AG08396 (cell line): ENCODE data around the gene AGBL4.

Experiments used
- DNase-seq: peaks from one replicate; pipeline ENCODE4 v3.0.0; 2012; ENCODE audit warnings: low spot score, mixed read lengths

AGBL4 gene

DNA sequence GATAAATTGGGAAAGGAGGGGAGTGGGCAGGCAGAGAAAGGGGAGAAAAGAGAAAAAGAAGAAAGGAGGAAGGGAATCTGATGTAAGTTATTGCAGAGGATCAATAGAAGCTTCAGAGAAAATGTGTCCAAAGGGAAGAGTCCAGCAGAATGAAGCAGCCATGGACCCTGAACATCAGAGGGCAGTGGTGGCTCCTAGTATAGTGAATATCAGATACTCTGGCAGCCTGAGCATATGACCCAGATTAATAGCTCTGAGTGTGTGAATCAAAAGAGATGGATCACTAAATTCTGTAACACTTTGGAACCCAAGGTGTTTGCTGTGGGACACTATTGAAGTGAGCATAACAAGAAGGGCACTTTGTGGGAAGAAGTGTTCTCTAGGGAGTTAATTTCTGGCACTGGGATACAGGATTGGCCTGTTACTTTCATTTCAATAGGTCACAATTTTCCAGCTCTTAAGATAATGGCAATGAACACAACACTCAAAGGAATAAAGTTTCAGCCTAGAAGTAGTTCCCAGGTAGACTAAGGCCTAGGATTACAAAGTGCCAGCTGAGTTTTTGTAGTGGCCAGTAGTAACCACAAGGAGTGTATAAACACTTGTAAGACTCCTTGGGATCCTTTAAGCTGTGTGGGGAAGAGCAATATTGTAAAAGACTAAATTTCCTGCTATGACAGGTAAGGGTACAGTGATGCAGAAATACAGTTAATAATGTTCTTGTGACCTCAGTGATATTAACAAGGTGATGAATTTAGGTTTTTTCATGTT, 1082.6 kb downstream of the AGBL4 start:
- DNase-seq, result no peak

DNA sequence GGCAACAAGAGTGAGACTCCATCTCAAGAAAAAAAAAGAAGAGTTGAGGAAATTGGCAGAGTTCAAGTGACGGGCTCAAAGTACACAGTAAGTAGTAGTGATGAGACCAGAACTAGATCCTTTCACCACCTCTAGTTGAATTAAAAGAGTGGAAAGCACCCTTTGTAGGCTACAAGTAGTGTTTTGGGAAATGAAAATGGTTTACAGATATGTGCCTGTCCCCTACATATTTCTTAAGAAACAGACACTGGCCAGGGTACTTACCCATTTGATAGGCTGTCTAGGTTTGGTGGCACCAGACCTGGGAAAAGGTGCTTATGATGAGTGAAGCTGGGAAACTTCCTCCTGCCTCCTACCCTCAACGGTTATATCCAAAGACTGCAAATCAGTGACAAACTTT, 1083.4 kb downstream of the AGBL4 start:
- DNase-seq, result no peak

DNA sequence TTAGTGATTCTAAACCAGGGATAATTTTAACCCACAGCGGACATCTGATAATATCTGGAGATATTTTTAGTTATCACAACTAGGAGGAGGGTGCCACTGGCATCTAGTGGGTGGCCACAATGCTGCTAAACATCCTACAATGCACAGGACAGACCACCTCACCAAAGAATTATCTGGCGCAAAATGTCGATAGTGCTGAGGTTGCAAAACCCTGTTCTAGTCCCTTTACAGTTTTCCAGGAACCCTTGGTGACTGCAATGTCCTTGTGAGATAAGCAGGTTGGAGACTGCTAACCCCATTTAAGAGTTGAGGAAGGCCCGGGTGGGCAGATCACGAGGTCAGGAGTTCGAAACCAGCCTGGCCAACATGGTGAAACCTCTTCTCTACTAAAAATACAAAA, 1083.9 kb downstream of the AGBL4 start:
- no peak for DNase-seq

DNA sequence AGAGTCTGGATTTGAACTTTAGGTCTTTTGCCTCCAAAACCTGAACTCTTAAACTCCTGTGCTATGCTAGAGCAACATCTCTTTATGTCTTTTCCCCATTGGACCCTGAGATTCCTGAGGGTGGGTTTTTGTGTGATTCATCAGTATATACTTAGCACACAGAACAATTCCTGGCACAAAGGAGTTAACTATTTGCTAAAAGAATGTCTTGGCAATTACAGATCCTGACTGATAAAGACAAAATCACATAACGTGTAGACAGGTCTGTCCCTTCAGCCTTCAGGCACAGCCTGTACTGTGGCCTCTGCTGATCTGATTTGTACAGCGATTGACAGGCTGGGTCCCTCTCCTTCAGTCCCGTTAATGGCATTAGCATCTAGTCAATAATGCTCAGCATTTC, 1084.7 kb downstream of the AGBL4 start:
- no peak for DNase-seq

DNA sequence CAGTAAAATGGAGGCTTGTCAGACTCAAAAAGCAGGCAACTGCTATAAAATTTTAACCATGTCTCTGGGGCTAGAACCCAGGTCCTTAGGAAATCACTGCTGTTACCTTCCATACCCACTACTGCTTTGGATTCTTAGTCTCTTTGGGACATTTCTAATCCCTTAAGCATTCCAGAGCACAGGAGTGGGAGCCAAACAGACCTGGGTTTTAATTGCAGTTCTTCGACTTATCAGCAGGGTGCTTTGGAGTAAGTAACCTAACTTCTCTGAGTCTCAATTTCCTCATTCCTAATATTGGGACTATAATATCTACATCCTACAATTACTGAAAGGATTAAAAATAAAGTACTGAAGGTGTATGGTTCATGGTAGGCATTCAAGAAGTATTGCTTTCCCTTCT, 1086.0 kb downstream of the AGBL4 start:
- no peak for DNase-seq

DNA sequence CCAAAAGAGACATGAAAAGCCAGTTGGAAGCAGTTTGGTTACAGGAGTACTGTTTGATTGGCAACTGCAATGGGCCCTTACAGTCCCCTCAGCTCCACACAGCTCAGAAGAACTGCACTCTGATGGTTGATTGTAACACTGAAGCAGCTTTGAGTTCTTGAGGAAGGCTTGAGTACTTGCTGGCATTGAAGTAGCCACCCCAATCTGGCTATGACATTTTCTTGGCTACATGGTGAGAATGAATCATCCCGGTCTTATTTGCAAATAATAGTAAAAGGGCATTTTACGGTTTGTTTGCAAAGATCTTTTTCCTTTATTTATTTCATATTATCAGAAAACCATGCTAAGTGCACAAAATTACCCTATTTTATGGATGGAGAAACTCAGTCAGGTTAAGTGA, 1087.3 kb downstream of the AGBL4 start:
- no peak for DNase-seq

DNA sequence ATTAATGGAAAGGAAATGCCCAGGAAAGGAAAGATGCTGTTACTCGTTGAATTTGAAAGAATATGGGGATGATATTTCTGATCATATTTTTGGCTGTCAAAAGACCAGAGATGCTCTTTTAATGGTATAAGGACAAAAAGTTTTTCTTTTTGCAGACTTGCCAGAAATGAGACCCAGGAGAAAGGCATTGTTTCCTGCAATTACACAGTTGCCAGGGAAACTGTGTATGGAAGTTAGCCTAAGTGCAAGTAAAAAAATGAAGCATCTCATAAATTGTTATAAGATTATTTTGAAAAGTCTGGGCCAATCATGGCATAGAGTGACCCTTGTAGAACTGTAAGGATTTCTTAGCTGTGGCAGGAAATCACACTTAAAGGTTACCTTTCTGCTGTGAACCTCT, 1091.4 kb downstream of the AGBL4 start:
- DNase-seq, result no peak

DNA sequence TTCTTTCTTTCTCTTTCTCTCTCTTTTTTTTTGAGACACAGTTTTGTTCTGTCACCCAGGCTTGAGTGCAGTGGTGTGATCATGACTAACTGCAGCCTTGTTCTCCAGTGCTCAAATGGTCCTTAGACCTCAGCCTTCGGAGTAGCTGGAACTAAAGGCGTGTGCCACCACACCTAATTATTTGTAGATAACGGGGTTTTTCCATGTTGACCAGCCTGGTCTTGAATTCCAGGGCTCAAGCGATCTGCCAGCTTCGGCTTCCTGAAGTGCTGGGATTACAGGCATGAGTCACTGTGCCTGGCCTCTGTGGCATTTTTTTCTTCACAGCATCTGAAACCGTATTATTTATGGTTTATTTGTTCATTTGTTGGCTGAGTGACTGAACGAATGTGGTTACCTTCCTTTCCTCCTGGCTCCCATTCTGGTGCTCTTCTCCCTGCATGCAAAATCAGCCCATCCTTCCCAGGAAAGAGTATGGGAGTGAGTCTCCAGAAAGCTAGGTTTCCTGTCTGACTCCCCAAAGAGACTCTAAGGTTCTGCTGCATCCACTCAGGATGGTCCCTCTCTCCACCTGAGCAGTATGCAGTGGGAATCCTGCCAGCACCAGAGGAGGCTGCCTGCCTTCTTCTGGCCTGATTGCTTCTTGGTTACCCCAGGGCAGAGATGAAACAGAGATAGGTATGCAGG, 1092.1 kb downstream of the AGBL4 start:
- DNase-seq, result no peak

DNA sequence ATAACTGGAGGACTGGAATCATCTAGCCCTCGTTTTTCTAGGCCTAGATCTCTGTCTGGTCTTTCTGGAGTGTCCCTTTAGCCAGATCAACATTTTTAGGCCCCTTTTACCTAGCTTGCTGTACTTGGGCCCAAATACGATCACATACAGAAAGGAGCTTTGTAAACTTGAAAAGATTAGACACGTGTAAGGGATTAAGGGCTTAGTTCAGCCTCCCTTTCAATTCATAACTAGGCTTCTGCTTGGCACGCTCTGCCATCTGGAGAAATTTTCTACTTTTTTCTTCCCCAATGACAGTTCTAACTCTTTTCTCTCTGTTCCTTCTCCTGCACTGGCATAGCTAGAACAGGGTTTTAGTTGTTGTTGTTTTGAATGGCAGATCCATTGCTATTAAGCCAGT, 1093.7 kb downstream of the AGBL4 start:
- DNase-seq, result no peak

DNA sequence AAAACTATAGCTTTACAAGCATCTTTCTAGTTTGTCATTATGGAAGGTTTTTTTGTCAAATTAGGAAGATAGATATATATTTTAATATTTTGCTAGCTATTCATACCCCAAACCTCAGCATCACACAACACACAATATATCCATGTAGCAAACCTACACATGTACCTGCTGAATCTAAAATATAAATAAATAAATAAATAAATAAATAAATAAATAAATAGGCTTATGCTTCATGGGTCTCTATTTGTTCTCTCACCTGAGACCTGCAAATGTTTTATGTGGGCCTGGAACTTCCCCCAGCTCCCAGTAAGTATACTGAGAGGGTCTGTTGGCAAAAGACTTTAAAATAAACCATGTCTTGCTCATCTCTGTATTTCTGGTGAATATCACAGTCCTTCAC, 1099.7 kb downstream of the AGBL4 start:
- no peak for DNase-seq

DNA sequence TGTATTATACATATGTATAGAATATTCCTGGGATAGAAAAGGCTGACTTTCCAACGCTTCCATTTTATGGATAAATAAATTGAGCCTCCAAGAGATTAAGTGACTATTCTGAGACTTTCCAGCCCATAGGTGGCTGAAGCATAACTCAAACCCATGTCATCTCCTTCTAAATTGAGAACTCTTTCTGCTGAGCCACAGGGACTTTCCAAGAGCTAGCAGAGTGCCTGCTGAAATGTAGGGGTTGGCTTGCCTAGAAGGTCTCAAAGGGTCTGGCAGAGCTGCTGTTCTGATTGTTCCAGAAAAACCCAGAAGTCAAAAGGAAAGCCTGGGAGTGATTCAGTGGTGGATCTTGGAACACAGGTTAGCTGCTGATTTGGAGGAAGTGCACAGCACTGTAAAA, 1100.6 kb downstream of the AGBL4 start:
- DNase-seq, result no peak

DNA sequence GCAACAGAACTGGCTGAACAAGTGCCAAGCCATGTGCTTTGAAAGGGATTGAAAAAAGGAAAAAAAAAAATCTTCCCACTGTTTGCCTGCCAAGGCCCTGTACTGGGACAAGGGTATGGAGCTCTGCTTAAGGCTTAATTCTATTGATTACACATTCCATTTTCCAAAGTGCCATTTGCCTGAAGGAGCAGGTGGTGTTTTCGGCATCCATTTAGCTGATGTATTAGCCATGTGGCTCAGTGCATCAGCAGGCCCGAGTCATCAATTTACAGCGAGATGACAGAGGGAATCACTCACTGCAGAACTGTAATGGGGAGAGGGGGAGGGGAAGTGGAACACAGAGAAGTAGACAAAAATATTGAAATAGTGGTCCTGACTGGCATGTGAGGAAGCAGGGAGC, 1102.9 kb downstream of the AGBL4 start:
- DNase-seq, result no peak

DNA sequence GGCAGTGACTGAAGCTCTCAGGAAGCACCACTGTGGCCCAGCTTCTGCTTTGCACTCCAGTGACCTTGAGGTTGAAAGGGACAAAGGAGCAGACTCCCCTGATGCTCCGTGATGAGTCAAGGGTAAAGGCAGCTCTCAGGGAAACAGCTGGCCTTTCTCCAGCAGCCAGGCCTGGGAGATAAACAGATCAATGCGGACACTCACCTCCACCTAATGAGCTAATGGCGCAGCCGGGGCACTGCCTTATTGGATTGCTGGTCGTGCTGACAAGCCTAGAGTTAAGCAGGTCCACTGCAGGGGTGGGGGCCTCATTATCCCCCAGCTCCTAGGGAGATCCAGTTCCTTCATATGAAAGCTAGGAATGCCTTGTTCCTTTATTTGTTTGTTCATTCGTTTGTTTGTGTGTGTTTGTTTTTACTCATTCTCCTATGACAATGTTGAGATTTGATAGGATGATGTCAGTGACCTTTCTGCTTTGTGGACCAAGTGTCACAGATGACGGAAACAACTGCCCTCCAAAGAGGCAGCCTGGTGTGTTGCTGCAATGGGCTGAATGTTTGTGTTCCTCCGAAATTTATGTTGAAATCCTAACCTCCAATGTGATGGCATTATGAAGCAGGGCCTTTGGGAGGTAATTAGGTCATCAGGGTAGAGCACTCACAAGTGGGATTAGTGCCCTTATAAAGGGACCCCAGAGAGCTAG, 1105.7 kb downstream of the AGBL4 start:
- no peak for DNase-seq

DNA sequence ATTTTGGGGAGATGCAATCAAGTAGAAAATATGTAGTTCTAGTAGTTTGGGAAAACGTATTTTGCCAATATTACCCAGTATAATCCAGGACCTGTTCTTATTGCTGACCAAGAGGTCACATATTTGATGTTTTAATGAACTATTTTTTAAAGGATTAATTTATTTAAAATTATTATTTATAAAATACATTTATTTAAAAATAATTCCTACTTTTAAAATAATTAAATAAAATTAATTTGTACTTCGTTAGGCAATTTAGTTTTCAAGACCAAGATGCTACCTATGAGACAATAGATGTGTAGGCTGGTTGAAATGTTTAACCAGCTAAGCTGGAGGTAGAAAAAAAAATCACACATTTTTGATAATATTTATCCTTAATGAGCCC, 1106.7 kb downstream of the AGBL4 start:
- DNase-seq, result no peak

DNA sequence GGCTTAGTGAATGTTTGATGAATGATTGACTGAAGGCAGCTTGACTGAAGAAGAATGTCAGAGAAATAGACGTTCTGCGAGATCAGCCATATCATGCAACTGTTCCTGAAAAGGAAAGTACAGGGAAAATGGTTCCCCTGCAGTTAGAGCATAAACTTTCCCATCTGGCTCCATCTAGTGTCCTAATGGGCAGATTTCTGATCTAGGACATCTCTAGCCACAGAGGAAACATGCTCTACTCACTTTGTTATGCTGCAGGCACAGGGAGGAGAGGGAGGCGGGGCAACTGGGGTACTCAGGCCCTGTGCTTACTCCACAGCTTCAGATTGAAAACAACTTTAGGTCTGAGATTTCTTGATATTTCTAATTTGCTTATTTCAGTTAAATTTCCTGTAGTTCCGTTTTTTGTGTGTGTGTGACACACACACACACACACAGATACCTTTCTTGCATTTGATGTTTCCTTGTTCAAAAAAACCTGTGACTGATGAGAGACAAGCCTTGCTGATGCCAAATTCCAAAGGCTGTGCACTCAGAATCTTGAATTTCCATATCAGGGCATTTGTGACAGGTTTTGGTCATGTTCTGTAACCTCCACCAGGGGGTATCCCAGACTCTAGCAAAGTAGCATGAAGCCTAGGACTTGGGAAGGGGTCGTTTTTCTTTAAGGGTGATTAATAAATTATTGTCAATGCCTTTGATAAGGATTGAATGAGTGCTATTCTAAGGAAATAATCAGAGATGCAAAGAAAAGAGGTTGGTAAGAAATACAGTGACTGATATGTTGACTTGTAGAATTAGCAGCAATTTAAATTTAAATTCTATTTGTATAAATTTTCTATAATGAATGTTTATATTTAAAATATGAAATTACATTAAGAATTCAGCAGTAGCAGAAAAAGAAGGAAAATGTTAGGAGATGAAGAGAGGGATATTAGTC, 1107.4 kb downstream of the AGBL4 start:
- DNase-seq, result no peak

DNA sequence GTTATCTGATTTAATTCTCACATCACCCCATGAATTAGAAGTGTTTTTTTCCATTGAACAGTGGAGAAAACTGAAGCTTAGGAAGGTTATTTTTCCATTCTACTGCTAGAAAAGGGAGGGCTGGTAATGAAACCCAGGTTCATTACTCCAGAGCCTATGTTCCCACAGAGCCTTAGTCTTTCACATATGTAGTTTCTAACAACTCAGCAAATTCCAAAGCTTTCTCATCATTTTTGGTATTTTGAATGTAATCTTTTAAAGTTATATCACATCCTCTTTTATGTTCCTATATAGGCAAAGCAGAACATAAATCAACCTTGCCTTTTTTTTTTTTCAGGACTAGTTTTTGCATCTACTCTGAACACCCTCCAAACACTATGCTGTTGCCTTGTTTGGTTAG, 1115.1 kb downstream of the AGBL4 start:
- no peak for DNase-seq

DNA sequence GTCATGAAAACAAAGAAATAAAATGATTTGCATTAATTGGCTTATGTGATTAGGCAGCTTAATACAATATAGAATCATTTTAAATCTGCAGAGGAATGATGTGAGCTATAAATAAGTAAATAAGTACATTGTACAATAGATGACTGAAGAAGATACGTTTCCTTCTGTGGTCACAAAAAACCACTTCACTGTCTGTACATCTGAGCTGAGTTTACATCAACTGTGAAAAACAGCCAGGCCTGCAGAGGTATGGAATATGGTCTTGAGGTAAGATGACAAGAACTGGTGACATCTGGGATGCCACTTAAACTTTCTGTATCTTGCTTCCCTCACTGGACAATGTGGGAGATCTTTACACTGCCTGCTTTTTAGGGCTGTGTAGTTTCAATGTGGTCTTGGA, 1117.0 kb downstream of the AGBL4 start:
- no peak for DNase-seq

DNA sequence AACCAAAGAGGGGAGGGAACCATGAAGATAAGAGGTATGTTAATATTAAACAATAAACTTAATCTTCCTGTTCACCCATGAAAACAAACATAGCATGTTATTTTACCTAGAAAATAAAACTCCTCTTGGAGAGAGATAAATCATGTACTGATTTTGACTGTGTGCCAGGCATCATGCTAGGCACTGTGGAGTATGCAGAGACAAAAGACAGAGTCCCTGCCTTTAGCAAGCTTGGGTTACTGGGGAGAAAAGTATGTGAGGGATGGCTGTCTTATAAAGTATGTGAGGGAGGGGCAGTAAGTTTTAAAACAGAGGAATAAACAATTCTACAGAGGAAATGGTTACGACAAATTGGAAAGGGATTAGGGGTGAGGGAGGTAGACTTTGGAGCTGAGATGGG, 1117.6 kb downstream of the AGBL4 start:
- no peak for DNase-seq

DNA sequence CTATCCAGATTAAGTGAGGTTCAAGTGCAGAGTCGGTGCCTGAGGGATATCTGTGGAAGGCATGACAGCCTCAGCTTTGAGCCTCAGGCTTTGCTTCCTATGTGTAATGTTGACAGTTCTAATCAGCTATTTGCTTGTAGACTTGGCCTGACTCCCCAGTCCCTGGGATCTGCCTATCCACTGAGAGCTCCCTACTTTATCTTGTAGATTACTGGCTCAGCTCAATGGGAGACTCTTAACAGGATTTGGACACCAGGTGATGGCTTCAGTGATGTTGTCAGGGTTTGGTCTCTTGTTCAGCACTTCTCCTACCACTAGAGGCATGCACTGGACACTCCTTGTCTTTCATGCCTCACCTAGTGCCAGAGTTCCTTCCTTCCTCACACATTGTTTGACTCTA, 1120.5 kb downstream of the AGBL4 start:
- DNase-seq, result no peak

DNA sequence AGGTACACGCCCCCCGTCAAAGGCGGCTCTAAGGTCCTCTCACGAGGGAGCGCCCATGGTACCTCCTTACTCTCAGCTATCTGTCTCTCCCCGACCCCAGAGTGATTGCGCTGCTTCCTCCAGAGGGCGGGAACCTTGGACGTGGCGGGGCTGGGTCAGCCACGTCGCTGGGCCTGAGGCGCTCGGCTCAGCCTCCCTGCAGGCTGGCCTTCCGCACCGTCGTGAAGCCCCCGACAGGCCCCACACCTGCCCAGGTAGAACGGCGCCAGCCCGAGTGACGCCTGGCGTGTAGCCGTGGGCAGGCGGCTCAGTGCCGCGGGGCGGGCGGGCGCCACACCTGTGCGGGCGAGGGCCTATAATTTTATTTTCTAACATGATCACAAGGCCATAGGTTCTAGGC, 1124.9 kb downstream of the AGBL4 start:
- DNase-seq, result no peak

DNA sequence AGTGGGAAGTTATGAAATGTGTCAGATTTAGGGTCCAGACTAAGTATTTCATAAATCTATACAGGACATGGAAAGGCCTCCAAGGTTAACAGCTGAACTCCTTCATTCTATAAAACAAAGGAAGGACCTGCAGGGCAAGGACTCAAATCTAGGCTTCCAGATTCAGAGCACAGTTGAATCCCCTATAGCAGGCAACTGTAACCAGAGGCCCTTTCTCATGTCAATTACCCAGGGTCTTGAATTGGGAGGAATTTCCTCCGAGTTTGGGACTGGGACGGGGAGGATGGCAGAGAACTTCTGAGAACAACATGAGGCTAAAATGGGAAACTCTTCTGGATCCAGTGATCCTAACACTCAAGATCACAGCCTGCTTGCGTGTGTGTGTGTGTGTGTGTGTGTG, 1134.1 kb downstream of the AGBL4 start:
- no peak for DNase-seq

DNA sequence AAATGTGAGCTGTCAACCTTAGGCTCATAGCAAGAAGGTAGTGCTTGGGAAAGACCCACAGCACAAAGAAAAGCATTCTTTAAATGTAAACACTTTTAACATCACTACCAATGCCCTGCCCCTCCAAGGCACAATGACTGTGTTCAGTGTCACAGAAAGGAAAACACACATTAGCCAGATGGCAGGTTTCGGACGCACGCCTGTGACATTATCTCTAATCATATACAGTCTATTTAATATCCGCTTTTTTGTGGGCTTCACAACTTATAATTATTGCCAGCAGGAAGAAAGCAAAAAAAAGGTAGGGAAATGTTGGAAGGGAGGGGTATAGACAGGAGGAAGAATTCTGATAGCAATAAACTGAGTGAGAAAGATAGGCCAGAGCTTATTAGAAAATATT, 1134.7 kb downstream of the AGBL4 start:
- DNase-seq, result no peak
